ENCODE data around the gene FOSL1. TPM values are rescaled to one million over a fixed set of nuclear protein-coding genes. Genes with fewer than 3 reads are reported as not detected.

Gene FOSL1
- total RNA-seq, 1 experiment from 2014 or later, result 1.5 TPM

DNA sequence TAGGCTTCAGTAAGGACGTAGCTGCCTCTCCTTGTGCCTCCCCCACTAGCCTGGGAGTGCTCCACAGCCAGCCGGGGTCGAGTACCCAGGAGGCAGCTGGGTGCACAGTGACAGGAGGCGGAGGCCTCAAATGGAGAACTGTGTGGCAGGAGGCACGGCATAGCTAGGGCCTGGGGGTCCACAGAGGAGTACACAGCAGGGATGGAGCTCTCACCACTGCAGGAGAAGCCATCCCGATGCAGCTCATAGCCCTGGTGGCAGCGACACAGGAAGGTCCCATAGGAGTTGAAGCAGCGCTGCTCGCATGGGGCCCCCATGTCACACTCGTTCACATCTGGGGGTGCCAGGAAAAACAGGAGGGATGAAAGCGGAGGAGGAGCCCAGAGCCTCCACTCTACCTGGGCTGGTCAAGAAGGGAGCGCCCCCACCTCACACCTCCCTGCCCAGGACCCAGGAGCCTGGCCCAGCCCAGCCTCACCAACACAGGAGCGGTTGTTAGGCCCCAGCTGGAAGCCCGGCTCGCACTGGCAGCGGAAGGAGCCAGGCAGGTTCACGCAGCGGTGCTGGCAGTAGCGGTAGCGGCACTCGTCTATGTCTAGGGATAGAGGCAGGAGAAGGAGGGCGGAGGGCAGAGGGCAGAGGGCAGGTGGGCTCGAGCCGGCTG, 30.4 kb downstream of the FOSL1 start:
- H3K4me3 ChIP-seq, result no peak overlapping the region
- H3K9me3 ChIP-seq (replicated peaks), result no peaks in the 10 kb centered on the region
- DNase-seq, result no peak
- peaks cover 25% of the 10 kb centered on the region for H3K36me3 ChIP-seq
- H3K4me1 ChIP-seq, result peaks cover 5% of the 10 kb centered on the region; the same call in 1 of the 2 replicates
- no peak overlapping the region for H3K27ac ChIP-seq
- H3K27me3 ChIP-seq, result no peaks in the 10 kb centered on the region

DNA sequence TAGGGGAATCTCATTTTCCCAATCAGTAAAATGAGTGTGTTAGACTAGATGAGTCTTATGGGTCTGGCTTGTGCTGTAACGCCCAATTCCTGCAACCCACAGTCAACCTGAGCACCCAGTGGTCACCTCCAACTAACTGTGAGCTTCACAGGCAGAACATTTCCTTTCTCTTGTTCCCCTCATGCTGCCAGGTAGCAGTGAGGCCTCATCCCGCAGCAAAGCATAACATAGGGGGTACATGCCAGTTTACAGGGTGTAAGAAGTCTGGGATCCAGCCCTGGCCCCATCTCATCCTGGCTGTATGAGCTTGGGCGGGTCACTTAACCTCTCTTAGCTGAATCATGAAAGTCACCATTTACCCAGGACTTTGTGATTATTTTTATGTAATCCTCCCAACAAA, 31.3 kb downstream of the FOSL1 start:
- no peak for DNase-seq
- H3K9me3 ChIP-seq (replicated peaks), result no peaks in the 10 kb centered on the region
- no peak overlapping the region for H3K27ac ChIP-seq
- no peak overlapping the region for H3K4me3 ChIP-seq
- H3K27me3 ChIP-seq, result no peaks in the 10 kb centered on the region
- H3K4me1 ChIP-seq, result peaks cover 5% of the 10 kb centered on the region; the same call in 1 of the 2 replicates
- peaks cover 28% of the 10 kb centered on the region for H3K36me3 ChIP-seq

DNA sequence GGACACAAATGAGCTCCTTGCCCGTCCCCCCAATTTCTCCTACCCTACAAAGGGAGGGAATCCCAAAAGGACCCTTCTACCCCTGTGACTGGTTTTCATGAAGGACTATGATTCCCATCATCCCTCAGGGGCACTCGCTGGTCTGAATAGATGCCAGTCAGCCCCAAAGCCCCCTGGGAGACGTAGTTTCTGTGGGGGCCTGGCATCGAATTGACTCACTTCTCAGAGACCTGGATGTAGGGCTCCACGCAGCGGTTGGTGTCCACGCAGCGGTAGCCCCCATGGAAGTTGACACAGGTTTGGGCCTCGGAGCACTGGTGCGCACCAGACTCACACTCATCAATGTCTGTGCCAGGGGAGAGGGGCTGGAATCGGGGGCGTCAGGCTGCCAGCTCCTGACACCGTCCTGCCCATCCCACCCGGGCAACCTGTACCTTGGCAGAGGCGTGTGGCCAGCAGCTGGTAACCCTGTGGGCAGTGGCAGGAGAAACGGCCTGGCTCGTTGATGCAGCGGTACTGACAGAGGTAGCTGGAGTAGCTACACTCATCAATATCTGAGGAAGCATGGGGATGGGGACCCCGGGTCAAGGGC, 32.0 kb downstream of the FOSL1 start:
- Histone ChIP-seq H3K4me1 (peaks cover 5% of the 10 kb centered on the region; the same call in 1 of the 2 replicates), H3K36me3 (peaks cover 32% of the 10 kb centered on the region)
- peak in 1 of 2 experiments; percentile 36 for DNase-seq

DNA sequence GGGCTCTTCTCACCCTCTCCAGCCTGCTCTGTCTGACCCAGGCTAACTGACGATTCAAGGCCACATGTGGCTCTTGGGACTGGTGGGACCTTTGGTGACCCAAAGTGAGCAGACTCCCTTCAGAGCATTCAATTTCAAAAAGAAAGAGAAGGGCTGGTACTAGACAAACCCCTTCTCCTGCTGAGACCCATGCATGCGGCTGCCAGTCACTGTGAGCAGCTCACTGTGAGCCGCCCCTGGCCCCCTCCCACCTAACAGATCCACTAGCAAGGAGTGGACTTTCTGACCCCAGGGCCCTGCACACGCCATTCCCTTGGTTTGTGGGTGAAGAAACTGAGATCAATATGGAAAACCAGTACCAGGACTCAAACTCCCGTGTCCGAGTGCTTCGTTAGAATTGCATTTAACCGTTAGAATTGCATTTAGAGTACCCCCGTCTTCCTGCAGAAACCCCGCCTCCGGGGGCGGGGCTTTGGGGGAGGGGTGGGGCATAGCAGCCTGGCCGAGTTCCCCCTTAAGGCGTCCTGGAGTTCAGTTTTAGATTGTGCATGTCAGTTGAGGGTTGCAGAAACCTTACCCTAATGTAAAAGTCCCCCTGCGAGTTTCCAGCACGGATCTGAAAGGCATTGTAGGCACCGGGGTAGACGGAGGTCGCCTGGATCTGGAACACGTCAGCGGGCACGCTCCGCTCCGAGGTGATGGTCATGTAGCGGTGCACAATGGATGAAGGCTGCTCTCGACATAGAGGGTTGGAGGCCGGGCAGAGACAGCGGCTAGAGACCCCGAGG, 32.7 kb downstream of the FOSL1 start:
- DNase-seq, result no peak
- Histone ChIP-seq H3K27ac (no peak overlapping the region), H3K4me3 (no peak overlapping the region), H3K27me3 (no peaks in the 10 kb centered on the region), H3K4me1 (peaks cover 5% of the 10 kb centered on the region; the same call in 1 of the 2 replicates), H3K9me3 (replicated peaks) (no peaks in the 10 kb centered on the region), H3K36me3 (peaks cover 32% of the 10 kb centered on the region)

More for the DNA sequence above, 32.0 kb downstream of the FOSL1 start:
- no peaks in the 10 kb centered on the region for H3K27me3 ChIP-seq
- H3K9me3 ChIP-seq (replicated peaks), result no peaks in the 10 kb centered on the region
- no peak overlapping the region for H3K27ac ChIP-seq
- H3K4me3 ChIP-seq, result no peak overlapping the region

DNA sequence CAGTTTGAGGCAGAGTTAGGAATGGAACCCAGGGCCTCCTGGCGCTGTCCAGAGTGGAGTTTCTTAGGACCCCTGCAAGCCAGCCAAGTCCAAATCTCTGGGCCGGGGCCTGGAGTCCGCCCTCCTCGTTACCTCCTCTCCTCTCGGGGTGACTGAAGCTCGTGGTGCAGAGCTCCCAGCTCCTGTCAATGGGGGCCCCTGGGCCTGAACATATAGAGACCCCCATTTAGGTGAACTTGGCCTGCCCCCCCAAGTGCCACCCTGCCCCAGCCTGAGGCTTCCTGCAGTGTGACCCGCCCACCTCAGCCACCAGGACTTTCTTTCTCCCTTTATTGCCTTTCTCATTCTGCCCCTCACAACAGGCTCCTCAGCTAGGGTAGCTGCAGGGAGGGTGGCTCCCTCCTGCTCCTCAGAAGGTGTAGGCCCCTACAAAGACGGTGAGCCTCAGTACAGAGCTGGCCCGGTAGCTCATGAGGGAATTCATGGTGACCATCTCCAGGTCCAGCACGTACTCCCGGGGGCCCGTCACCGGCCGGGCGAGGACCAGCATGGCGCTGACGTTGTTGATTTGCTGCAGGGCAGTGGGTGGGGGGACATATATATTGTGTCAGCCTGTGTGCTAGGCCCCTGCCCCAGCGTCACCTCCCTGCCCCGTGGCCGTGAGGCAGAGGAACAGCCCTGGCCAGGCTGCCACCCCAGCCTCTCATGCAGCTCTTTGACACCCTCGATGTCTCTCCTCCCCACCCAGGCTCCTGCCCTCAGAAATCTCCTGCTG, 33.5 kb downstream of the FOSL1 start:
- Histone ChIP-seq H3K36me3 (peaks cover 32% of the 10 kb centered on the region), H3K27ac (no peak overlapping the region), H3K4me1 (peaks cover 2% of the 10 kb centered on the region; the same call in 1 of the 2 replicates), H3K27me3 (no peaks in the 10 kb centered on the region), H3K4me3 (no peak overlapping the region), H3K9me3 (replicated peaks) (no peaks in the 10 kb centered on the region)
- no peak for DNase-seq

DNA sequence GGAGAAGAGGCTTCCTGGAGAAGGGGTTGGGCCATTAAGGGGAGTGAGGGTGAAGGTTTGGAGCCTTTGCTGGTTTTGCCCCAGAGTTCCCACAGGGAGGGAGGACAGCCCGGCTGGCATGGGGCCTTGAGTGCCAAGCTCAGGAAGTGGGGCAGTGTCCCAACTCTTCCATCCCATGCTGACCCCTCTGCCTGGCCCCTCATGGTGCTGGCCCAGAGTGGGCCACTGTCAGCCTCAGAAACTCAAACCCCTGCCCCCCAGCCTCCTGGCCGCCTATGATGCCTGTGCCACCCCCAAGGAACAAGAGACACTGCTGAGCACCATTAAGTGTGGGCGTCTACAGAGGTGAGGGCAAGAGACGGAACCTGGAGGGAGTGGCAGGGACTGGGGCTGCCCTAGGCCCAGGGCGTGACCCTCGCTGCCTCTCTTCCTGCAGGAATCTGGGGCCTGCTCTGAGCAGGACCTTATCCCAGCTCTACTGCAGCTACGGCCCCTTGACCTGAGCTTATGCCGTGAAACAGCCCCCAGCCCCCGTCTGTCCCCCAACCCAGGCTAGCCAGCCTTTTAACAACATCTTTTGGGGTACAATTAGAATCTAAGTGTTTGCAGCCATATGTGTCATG, 34.5 kb downstream of the FOSL1 start:
- H3K4me1 ChIP-seq, result peaks cover under 1% of the 10 kb centered on the region; the same call in 1 of the 2 replicates
- no peaks in the 10 kb centered on the region for H3K9me3 ChIP-seq (replicated peaks)
- H3K27me3 ChIP-seq, result no peaks in the 10 kb centered on the region
- no peak overlapping the region for H3K27ac ChIP-seq
- H3K4me3 ChIP-seq, result no peak overlapping the region
- DNase-seq, result no peak
- H3K36me3 ChIP-seq, result peaks cover 32% of the 10 kb centered on the region

DNA sequence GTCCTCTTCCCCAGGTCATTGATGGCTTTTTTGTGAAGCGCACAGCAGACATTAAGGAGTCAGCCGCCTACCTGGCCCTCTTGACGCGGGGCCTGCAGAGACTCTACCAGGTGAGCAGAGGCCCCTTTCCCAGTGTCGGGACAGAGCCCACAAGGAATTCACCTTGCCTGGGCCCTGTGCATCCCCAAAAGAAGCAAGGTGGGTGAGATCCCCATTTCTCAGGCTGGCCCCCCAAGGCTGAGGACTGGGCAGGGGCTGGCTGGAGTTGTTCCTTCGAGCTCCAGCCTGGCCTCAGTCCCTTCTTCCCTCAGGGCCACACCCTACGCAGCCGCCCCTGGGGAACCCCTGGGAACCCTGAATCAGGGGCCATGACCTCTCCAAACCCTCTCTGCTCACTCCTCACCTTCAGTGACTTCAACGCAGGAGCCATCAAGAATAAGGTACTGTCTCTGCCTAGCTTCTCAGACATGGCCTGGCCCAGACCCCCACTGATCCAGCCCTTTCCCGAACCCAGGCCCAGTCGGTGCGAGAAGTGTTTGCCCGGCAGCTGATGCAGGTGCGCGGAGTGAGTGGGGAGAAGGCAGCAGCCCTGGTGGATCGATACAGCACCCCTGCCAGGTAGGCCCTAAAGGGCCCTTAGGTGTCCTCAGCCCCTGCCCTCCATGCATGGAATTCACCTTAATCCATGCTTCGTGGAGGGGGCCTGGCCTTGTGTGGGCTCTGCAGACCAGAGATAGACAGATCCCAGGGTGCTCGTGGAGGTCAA, 35.3 kb downstream of the FOSL1 start:
- no peak overlapping the region for H3K4me3 ChIP-seq
- H3K36me3 ChIP-seq, result peaks cover 32% of the 10 kb centered on the region
- no peak overlapping the region for H3K27ac ChIP-seq
- DNase-seq, result no peak
- no peaks in the 10 kb centered on the region for H3K9me3 ChIP-seq (replicated peaks)
- no peaks in the 10 kb centered on the region for H3K27me3 ChIP-seq
- H3K4me1 ChIP-seq, result no peaks in the 10 kb centered on the region; the same call in 1 of the 2 replicates

DNA sequence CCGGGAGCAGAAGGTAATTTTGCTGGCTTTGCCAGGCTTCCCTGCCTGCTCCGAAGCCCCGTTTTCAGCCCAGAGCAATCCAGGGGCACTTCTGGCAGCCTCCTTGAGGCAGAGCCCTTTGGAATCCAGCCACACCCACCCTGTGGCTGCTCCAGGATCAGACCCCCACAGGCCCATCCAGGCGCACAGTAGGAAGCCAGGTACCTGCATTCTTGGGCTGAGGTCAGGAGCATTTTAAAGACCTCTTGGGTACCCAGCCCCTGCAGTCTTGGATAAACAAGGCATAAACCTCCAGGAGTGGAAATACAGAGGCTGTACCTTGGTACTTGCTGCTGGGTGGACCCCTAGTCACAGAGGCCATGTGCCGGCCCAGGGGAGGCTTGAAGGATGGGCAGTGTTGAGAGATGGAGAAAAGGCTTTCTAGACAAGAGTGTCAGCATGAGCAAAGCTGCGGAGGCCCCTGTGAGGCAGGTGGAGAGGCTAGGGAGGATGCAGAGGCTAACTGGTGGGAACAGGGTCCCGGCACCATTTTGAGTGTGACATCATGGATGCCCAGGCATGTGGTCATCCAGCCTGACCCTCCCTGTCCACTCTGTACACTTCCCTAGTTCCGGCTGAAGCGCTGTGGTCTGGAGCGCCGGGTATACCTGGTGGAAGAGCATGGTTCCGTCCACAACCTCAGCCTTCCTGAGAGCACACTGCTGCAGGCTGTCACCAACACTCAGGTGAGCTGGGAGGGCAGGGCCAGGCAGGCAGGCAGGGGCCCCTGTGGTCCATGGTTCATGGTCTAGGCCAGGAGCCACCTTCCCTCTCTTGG, 36.1 kb downstream of the FOSL1 start:
- Histone ChIP-seq H3K27ac (no peak overlapping the region), H3K9me3 (replicated peaks) (no peaks in the 10 kb centered on the region), H3K4me3 (no peak overlapping the region), H3K27me3 (no peaks in the 10 kb centered on the region), H3K36me3 (peaks cover 32% of the 10 kb centered on the region), H3K4me1 (no peaks in the 10 kb centered on the region; the same call in 1 of the 2 replicates)
- DNase-seq, result no peak

DNA sequence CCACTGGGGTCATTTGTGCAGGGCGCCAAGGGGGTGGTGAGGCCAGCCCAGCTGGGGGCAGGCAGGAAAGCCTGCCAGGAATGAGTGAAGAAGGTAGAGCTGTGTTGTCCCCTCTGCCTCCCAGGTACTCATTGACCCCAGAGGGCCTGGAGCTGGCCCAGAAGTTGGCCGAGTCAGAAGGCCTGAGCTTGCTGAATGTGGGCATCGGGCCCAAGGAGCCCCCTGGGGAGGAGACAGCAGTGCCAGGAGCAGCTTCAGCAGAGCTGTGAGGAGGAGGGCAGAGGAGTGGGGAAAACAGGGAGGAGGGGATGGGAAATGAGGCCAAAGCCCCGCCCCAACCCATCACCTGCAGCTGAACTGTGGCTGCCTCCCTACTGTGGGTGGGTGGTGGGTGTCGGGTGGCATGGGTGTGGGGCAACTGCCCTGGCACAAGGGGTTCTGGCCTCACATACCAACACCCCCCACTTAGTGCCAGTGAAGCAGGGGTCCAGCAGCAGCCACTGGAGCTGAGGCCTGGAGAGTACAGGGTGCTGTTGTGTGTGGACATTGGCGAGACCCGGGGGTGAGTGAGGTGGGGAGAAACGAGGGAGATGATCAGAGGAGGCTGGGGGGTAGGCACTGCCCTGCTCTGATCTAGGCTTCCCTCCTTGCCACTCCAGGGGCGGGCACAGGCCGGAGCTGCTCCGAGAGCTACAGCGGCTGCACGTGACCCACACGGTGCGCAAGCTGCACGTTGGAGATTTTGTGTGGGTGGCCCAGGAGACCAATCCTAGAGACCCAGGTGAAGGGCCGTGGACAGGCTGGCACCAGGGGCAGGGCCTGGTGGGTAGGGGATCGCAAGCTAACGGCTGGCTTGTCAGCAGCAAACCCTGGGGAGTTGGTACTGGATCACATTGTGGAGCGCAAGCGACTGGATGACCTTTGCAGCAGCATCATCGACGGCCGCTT, 37.0 kb downstream of the FOSL1 start:
- no peak for DNase-seq
- Histone ChIP-seq H3K36me3 (peaks cover 32% of the 10 kb centered on the region), H3K27me3 (no peaks in the 10 kb centered on the region), H3K4me1 (no peaks in the 10 kb centered on the region; the same call in 1 of the 2 replicates), H3K4me3 (no peak overlapping the region), H3K27ac (no peak overlapping the region), H3K9me3 (replicated peaks) (no peaks in the 10 kb centered on the region)

DNA sequence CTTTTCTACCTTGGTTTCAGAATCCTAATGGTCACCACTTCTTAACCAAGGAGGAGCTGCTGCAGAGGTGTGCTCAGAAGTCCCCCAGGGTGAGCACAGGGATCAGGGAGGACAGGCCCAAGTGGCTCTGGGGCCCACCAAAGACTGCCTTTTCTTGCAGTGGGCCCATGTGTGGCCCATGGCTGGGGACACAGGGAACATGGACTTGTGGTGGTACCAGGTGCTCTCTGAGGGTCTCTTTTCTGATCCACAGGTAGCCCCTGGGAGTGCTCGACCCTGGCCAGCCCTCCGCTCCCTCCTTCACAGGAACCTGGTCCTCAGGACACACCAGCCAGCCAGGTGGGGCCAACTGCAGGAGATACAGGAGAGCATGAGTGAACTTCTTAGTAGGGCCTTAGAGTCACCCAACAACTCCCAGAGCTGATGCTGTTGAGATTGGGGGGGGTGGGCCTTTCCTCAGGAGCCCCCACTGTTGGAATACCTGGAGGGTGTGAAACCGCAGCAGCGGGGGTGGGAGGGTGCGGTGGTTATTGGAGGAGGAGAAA, 37.9 kb downstream of the FOSL1 start:
- no peak for DNase-seq

DNA sequence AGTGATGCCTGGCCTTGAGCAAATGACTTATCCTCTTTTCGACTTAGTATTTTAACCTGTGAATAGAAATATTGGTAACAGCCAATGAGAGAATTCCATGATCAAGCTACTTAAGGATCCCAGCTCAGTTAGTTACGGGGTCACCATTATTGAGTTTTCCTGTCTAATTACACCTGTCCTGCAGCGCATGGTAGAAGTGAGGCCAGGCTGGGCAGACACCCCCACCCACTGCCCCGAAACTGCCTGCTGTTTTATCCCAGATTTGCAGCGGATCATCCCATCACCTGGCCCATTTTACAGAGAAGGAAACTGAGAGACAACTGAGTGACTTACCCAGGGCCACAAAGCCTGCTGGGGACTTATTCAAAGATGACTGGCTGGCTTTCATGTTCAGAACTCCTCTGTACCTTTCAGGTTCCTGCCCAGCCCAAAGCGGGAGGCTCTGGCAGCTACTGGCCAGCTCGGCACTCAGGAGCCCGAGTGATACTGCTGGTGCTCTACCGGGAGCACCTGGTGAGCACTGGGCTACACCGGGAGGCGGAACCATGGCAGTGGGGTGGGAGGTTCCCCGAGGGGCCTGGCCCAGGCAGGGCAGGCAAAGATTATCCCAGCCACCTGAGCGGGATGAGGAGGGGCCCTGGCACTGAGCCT, 38.5 kb downstream of the FOSL1 start:
- no peak overlapping the region for H3K27ac ChIP-seq
- peaks cover 28% of the 10 kb centered on the region for H3K36me3 ChIP-seq
- no peak for DNase-seq
- no peaks in the 10 kb centered on the region for H3K27me3 ChIP-seq
- H3K4me3 ChIP-seq, result peak overlapping the region; percentile 96
- no peaks in the 10 kb centered on the region; the same call in 1 of the 2 replicates for H3K4me1 ChIP-seq
- H3K9me3 ChIP-seq (replicated peaks), result no peaks in the 10 kb centered on the region

More for the DNA sequence above, 37.9 kb downstream of the FOSL1 start:
- no peak overlapping the region for H3K4me3 ChIP-seq
- H3K27ac ChIP-seq, result no peak overlapping the region
- H3K4me1 ChIP-seq, result no peaks in the 10 kb centered on the region; the same call in 1 of the 2 replicates
- H3K36me3 ChIP-seq, result peaks cover 29% of the 10 kb centered on the region
- H3K9me3 ChIP-seq (replicated peaks), result no peaks in the 10 kb centered on the region
- H3K27me3 ChIP-seq, result no peaks in the 10 kb centered on the region

Measured in SJCRH30 (cell line).